Neural cell (in vitro differentiated cells): Measurements from ENCODE around the gene MTCH1. TPM values are rescaled to one million over a fixed set of nuclear protein-coding genes. Genes with fewer than 3 reads are reported as not detected.

Experiments
- H2AFZ ChIP-seq: fragments of 200-600, 300-800 bp; sonication (generic), shearing (Covaris generic); 2 replicates; pipeline ENCODE4 v1.6.0; 2014; ENCODE audit warnings: low read depth, mild to moderate bottlenecking, antibody characterized with exemption, low read length, moderate library complexity
- H3F3A ChIP-seq: fragments of 200-600 bp; shearing (Covaris generic); 2 replicates; pipeline ENCODE4 v1.6.1; 2016; ENCODE audit warnings: mild to moderate bottlenecking, moderate library complexity, mixed read lengths, antibody characterized with exemption, low read length; ENCODE audit not compliant: insufficient read depth, poor library complexity, severe bottlenecking
- H3K27ac ChIP-seq: fragments of 200-600, 300-800 bp; sonication (generic), shearing (Covaris generic); 2 replicates; pipeline ENCODE4 v1.5.1; 2014; ENCODE audit warnings: mild to moderate bottlenecking, low read length, moderate library complexity
- H3K27me3 ChIP-seq: fragments of 300-800, 200-600 bp; sonication (generic), shearing (Covaris generic); 2 replicates; pipeline ENCODE4 v1.6.0; 2014; ENCODE audit warnings: mild to moderate bottlenecking, low read depth, low read length, moderate library complexity; ENCODE audit not compliant: insufficient read depth
- H3K36me3 ChIP-seq: fragments of 300-800, 200-600 bp; sonication (generic), shearing (Covaris generic); 2 replicates; pipeline ENCODE4 v1.5.1; 2014; ENCODE audit warnings: mild to moderate bottlenecking, antibody characterized with exemption, low read length, moderate library complexity; ENCODE audit not compliant: insufficient read depth
- H3K4me2 ChIP-seq: fragments of 300-800, 200-600 bp; sonication (generic), shearing (Covaris generic); 2 replicates; pipeline ENCODE4 v1.6.0; 2014; ENCODE audit warnings: mild to moderate bottlenecking, low read length
- H3K4me3 ChIP-seq: fragments of 300-800, 200-600 bp; sonication (generic), shearing (Covaris generic); 2 replicates; pipeline ENCODE4 v1.5.1; 2014; ENCODE audit warnings: mild to moderate bottlenecking, low read length, moderate library complexity
- H3K79me2 ChIP-seq: fragments of 200-600 bp; shearing (Covaris generic); replicated peaks from 2 replicates; pipeline ENCODE4 v1.6.0; 2014; ENCODE audit warnings: mild to moderate bottlenecking, low read length, moderate library complexity; ENCODE audit not compliant: insufficient read depth
- H3K9ac ChIP-seq: fragments of 300-800, 200-600 bp; sonication (generic), shearing (Covaris generic); 2 replicates; pipeline ENCODE4 v1.6.1; 2016; ENCODE audit warnings: mild to moderate bottlenecking, low read length, mixed read lengths
- H3K9me2 ChIP-seq: fragments of 200-600 bp; shearing (Covaris generic); 2 replicates; pipeline ENCODE4 v1.6.1; 2016; ENCODE audit warnings: mild to moderate bottlenecking, low read length, mixed read lengths; ENCODE audit not compliant: insufficient read depth
- H3K9me3 ChIP-seq: fragments of 200-600, 300-800 bp; sonication (generic), shearing (Covaris generic); 2 replicates; pipeline ENCODE4 v1.6.1; 2016; ENCODE audit warnings: mild to moderate bottlenecking, mixed run types, low read length, moderate library complexity, mixed read lengths
- H4K20me1 ChIP-seq: fragments of 200-600 bp; shearing (Covaris generic); 2 replicates; pipeline ENCODE4 v1.6.1; 2016; ENCODE audit warnings: mild to moderate bottlenecking, mixed run types; ENCODE audit not compliant: insufficient read depth
- CTCF ChIP-seq: fragments of 450-650 bp; IDR thresholded peaks from 2 replicates; pipeline ENCODE4 v1.5.1; 2014; ENCODE audit warnings: antibody characterized with exemption, mild to moderate bottlenecking, moderate library complexity; ENCODE audit not compliant: poor library complexity, severe bottlenecking
- EP300 ChIP-seq: fragments of 450-650 bp; conservative IDR thresholded peaks from 2 replicates; pipeline ENCODE4 v1.6.1; 2014; ENCODE audit warnings: antibody characterized with exemption, mild to moderate bottlenecking, moderate library complexity; ENCODE audit not compliant: poor library complexity, severe bottlenecking
- EZH2 ChIP-seq: fragments of 200-600, 300-800 bp; shearing (Covaris generic), sonication (generic); IDR thresholded peaks from 2 replicates; pipeline ENCODE4 v1.6.1; 2014; ENCODE audit warnings: antibody characterized with exemption, low read length, borderline replicate concordance, mild to moderate bottlenecking; ENCODE audit not compliant: insufficient read depth, poor library complexity, severe bottlenecking
- MXI1 ChIP-seq: fragments of 450-650 bp; conservative IDR thresholded peaks from 2 replicates; pipeline ENCODE4 v1.6.1; 2014; ENCODE audit warnings: antibody characterized with exemption, mild to moderate bottlenecking; ENCODE audit not compliant: poor library complexity, severe bottlenecking
- POLR2AphosphoS5 ChIP-seq: IDR thresholded peaks from 2 replicates; pipeline ENCODE4 v1.6.1; 2012
- RAD21 ChIP-seq: fragments of 450-650 bp; conservative IDR thresholded peaks from 2 replicates; pipeline ENCODE4 v1.6.1; 2014; ENCODE audit warnings: antibody characterized with exemption, mild to moderate bottlenecking, moderate library complexity
- REST ChIP-seq: IDR thresholded peaks from 2 replicates; pipeline ENCODE4 v1.6.1; 2012; ENCODE audit warnings: borderline replicate concordance
- SMC3 ChIP-seq: fragments of 450-650 bp; conservative IDR thresholded peaks from 2 replicates; pipeline ENCODE4 v1.6.1; 2014; ENCODE audit warnings: antibody characterized with exemption, mild to moderate bottlenecking, moderate library complexity; ENCODE audit not compliant: poor library complexity
- TAF1 ChIP-seq: IDR thresholded peaks from 2 replicates; pipeline ENCODE4 v1.6.1; 2012; ENCODE audit warnings: low read depth
- polyA plus RNA-seq: library from polyadenylated mRNA; depleted of rRNA; stranded (reverse); fragments of >200 nt; gene quantifications from 2 replicates; pipeline ENCODE4 v1.2.3, GENCODE V29; 2014

The MTCH1 gene
- polyA plus RNA-seq, 1 donor from 2014 or later: 217 TPM

DNA sequence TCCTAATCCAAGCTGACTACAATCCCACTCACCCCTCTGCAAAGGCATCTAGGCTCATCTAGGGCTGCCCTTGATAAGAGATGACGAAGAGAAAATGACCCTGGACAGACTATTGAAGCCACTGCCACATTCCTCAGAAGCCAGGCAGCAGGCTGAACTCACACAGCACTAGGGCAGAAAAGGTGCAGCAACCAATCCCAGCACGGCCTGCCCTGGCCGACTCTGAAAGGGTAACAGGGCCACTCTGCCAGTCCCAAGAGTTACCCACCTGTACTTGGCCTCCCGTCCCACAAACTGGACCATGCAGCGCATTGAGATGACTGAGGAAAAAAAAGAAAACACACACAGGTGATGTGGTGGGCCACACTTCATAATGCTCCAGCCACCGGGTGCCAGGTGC lies 9.1 kb downstream of the MTCH1 start:
- peaks cover 7% of the 10 kb centered on the region for H4K20me1 ChIP-seq
- no peaks in the 10 kb centered on the region for H3F3A ChIP-seq
- no peak overlapping the region for H3K4me3 ChIP-seq
- H3K9me3 ChIP-seq: no peaks in the 10 kb centered on the region
- no peak overlapping the region for H3K9ac ChIP-seq
- no peaks in the 10 kb centered on the region for H3K27me3 ChIP-seq
- TF ChIP-seq MXI1 (no peak), CTCF (no peak), POLR2AphosphoS5 (no peak), SMC3 (no peak), TAF1 (no peak), EP300 (no peak), EZH2 (no peak), RAD21 (no peak), REST (no peak)
- H3K79me2 ChIP-seq: peaks cover 12% of the 10 kb centered on the region
- no peak overlapping the region for H3K4me2 ChIP-seq
- H3K36me3 ChIP-seq: no peaks in the 10 kb centered on the region
- H3K9me2 ChIP-seq: no peaks in the 10 kb centered on the region
- H3K27ac ChIP-seq: no peak overlapping the region
- H2AFZ ChIP-seq: no peak overlapping the region

DNA sequence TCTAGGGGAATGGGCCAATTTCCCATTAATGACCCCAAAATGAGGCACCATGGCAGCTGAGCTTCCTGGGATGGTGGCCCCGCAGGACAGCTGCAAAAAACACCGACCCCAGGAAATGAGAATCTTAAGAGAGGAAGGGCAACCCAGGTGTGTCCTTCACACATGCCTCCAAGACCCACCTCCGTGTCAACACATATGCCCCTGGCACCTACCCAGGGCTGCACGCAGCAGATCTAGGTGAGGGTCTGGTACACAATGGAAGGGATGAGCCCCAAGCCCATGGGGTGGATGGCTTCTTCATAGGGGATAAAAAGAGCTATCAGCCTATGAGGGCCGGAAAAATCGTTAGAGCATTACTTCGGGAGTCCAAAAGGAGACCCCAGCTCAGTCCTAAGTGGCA lies 9.5 kb downstream of the MTCH1 start:
- H4K20me1 ChIP-seq: peaks cover 3% of the 10 kb centered on the region
- H3K9me3 ChIP-seq: no peaks in the 10 kb centered on the region
- no peaks in the 10 kb centered on the region for H3K9me2 ChIP-seq
- peaks cover 7% of the 10 kb centered on the region for H3K79me2 ChIP-seq
- H3K27me3 ChIP-seq: no peaks in the 10 kb centered on the region
- H3K9ac ChIP-seq: no peak overlapping the region
- no peaks in the 10 kb centered on the region for H3K36me3 ChIP-seq
- no peak overlapping the region for H3K27ac ChIP-seq
- H3F3A ChIP-seq: no peaks in the 10 kb centered on the region
- no peak overlapping the region for H3K4me3 ChIP-seq
- no peak overlapping the region for H3K4me2 ChIP-seq
- no peak for TF ChIP-seq CTCF
- TF ChIP-seq POLR2AphosphoS5: no peak
- TF ChIP-seq RAD21: no peak
- no peak for TF ChIP-seq TAF1
- no peak for TF ChIP-seq EP300
- no peak for TF ChIP-seq REST
- no peak for TF ChIP-seq SMC3
- TF ChIP-seq EZH2: no peak
- TF ChIP-seq MXI1: no peak
- H2AFZ ChIP-seq: no peak overlapping the region
